D721Med (cell line): ENCODE measurements around the gene TEPSIN.

Source experiments
- DNase-seq: peaks from one replicate; pipeline ENCODE4 v3.0.0; 2011; ENCODE audit warnings: low spot score; ENCODE audit not compliant: insufficient read length
- FAIRE-seq: peaks from 2 replicates; lab custom pipeline; 2011; peaks lifted over from hg19 to GRCh38; lab: Jason Lieb, UNC
- CTCF ChIP-seq: IDR thresholded peaks from 2 replicates; pipeline ENCODE4 v1.5.1; 2012; ENCODE audit warnings: mild to moderate bottlenecking, control low read depth; ENCODE audit not compliant: insufficient read depth; ENCODE audit errors: missing control alignments

Gene TEPSIN

GRCh38 chr17:81222906-81223761, 15.7 kb downstream of the TEPSIN start, which contains the start of gene CEP131:
Gene CEP131, minus strand, starts transcription at chr17:81222965. Its CDS starts 2,909 bp downstream, at chr17:81220056.
- FAIRE-seq, result no peak
- peak; percentile 99 for DNase-seq
- TF ChIP-seq CTCF, result no peak

GRCh38 chr17:81222620-81222905, 16.3 kb downstream of the TEPSIN start:
- no peak for DNase-seq
- FAIRE-seq, result no peak
- no peak for TF ChIP-seq CTCF

GRCh38 chr17:81221842-81222619, 16.8 kb downstream of the TEPSIN start:
- no peak for TF ChIP-seq CTCF
- DNase-seq (no peak), FAIRE-seq (no peak)

GRCh38 chr17:81221371-81221841, 17.4 kb downstream of the TEPSIN start:
- no peak for FAIRE-seq
- no peak for DNase-seq
- TF ChIP-seq CTCF, result no peak

GRCh38 chr17:81219476-81220180, 19.2 kb downstream of the TEPSIN start:
- FAIRE-seq (no peak), DNase-seq (no peak)
- no peak for TF ChIP-seq CTCF

GRCh38 chr17:81218991-81219390, 19.9 kb downstream of the TEPSIN start:
- DNase-seq, result no peak
- FAIRE-seq, result no peak
- no peak for TF ChIP-seq CTCF
